ENCODE measurements around the gene A4GALT.
"Not testable (repeated sequence)": the region's sequence is repeated elsewhere in the genome, so short reads cannot be mapped to it uniquely, and the experiment has no call there.

Gene A4GALT

GRCh38 chr22:42758931-42759629, 38.4 kb upstream of the A4GALT start:
- H3K4me1 ChIP-seq (ENCODE audit: control insufficient read depth, insufficient read depth, low read length): no peaks in the 10 kb centered on the region
- no peak overlapping the region for H3K27ac ChIP-seq (ENCODE audit: low read length)
- no peak overlapping the region for H3K4me3 ChIP-seq (ENCODE audit: low read length in 2 of 2)
- H3K9ac ChIP-seq (ENCODE audit: low read length in 2 of 2): no peak overlapping the region
- no peaks in the 10 kb centered on the region for H3K27me3 ChIP-seq (ENCODE audit: control insufficient read depth in 1 of 2, insufficient read depth in 2 of 2, low read length in 2 of 2)
- H3K9me3 ChIP-seq (ENCODE audit: control insufficient read depth in 2 of 2, low read length in 2 of 2): no peaks in the 10 kb centered on the region
- no peaks in the 10 kb centered on the region for H3K36me3 ChIP-seq (ENCODE audit: control insufficient read depth in 2 of 2, insufficient read depth in 2 of 2, low read length in 2 of 2)

- H3K4me3 ChIP-seq (ENCODE audit: low read length in 2 of 2); H3K36me3 ChIP-seq (ENCODE audit: control insufficient read depth in 2 of 2, insufficient read depth in 2 of 2, low read length in 2 of 2); H3K9ac ChIP-seq (ENCODE audit: low read length in 2 of 2); H3K9me3 ChIP-seq (ENCODE audit: control insufficient read depth in 2 of 2, low read length in 2 of 2); H3K4me1 ChIP-seq (ENCODE audit: control insufficient read depth, insufficient read depth, low read length); H3K27ac ChIP-seq (ENCODE audit: low read length); H3K27me3 ChIP-seq (ENCODE audit: control insufficient read depth in 1 of 2, insufficient read depth in 2 of 2, low read length in 2 of 2): not testable (repeated sequence)
These were observed 34.9 kb upstream of the A4GALT start for GRCh38 chr22:42755553-42755952.

- H3K4me3 ChIP-seq (ENCODE audit: low read length in 2 of 2); H3K4me1 ChIP-seq (ENCODE audit: control insufficient read depth, insufficient read depth, low read length); H3K9me3 ChIP-seq (ENCODE audit: control insufficient read depth in 2 of 2, low read length in 2 of 2); H3K9ac ChIP-seq (ENCODE audit: low read length in 2 of 2); H3K27ac ChIP-seq (ENCODE audit: low read length); H3K36me3 ChIP-seq (ENCODE audit: control insufficient read depth in 2 of 2, insufficient read depth in 2 of 2, low read length in 2 of 2); H3K27me3 ChIP-seq (ENCODE audit: control insufficient read depth in 1 of 2, insufficient read depth in 2 of 2, low read length in 2 of 2): not testable (repeated sequence)
These were observed 34.5 kb upstream of the A4GALT start for GRCh38 chr22:42755121-42755520.

GRCh38 chr22:42754658-42755057, 34.0 kb upstream of the A4GALT start:
- H3K4me3 ChIP-seq (ENCODE audit: low read length in 2 of 2): no peak overlapping the region
- H3K27me3 ChIP-seq (ENCODE audit: control insufficient read depth in 1 of 2, insufficient read depth in 2 of 2, low read length in 2 of 2): no peaks in the 10 kb centered on the region
- peaks cover 7% of the 10 kb centered on the region for H3K4me1 ChIP-seq (ENCODE audit: control insufficient read depth, insufficient read depth, low read length)
- no peaks in the 10 kb centered on the region for H3K9me3 ChIP-seq (ENCODE audit: control insufficient read depth in 2 of 2, low read length in 2 of 2)
- no peaks in the 10 kb centered on the region for H3K36me3 ChIP-seq (ENCODE audit: control insufficient read depth in 2 of 2, insufficient read depth in 2 of 2, low read length in 2 of 2)
- H3K9ac ChIP-seq (ENCODE audit: low read length in 2 of 2): no peak overlapping the region
- no peak overlapping the region for H3K27ac ChIP-seq (ENCODE audit: low read length)

- H3K36me3 ChIP-seq (ENCODE audit: control insufficient read depth in 2 of 2, insufficient read depth in 2 of 2, low read length in 2 of 2): no peaks in the 10 kb centered on the region
- no peaks in the 10 kb centered on the region for H3K9me3 ChIP-seq (ENCODE audit: control insufficient read depth in 2 of 2, low read length in 2 of 2)
- no peak overlapping the region for H3K4me3 ChIP-seq (ENCODE audit: low read length in 2 of 2)
- H3K27ac ChIP-seq (ENCODE audit: low read length): no peak overlapping the region
- peaks cover 7% of the 10 kb centered on the region for H3K4me1 ChIP-seq (ENCODE audit: control insufficient read depth, insufficient read depth, low read length)
- no peaks in the 10 kb centered on the region for H3K27me3 ChIP-seq (ENCODE audit: control insufficient read depth in 1 of 2, insufficient read depth in 2 of 2, low read length in 2 of 2)
- H3K9ac ChIP-seq (ENCODE audit: low read length in 2 of 2): no peak overlapping the region
These were observed 32.2 kb upstream of the A4GALT start for GRCh38 chr22:42752912-42753311.

GRCh38 chr22:42752230-42752746, 31.6 kb upstream of the A4GALT start:
- no peaks in the 10 kb centered on the region for H3K36me3 ChIP-seq (ENCODE audit: control insufficient read depth in 2 of 2, insufficient read depth in 2 of 2, low read length in 2 of 2)
- H3K4me3 ChIP-seq (ENCODE audit: low read length in 2 of 2): no peak overlapping the region
- H3K9ac ChIP-seq (ENCODE audit: low read length in 2 of 2): no peak overlapping the region
- no peaks in the 10 kb centered on the region for H3K27me3 ChIP-seq (ENCODE audit: control insufficient read depth in 1 of 2, insufficient read depth in 2 of 2, low read length in 2 of 2)
- H3K4me1 ChIP-seq (ENCODE audit: control insufficient read depth, insufficient read depth, low read length): peaks cover 7% of the 10 kb centered on the region
- no peaks in the 10 kb centered on the region for H3K9me3 ChIP-seq (ENCODE audit: control insufficient read depth in 2 of 2, low read length in 2 of 2)
- H3K27ac ChIP-seq (ENCODE audit: low read length): peak overlapping the region; percentile 2

- not testable (repeated sequence) for H3K27ac ChIP-seq (ENCODE audit: low read length); H3K9ac ChIP-seq (ENCODE audit: low read length in 2 of 2); H3K9me3 ChIP-seq (ENCODE audit: control insufficient read depth in 2 of 2, low read length in 2 of 2); H3K4me1 ChIP-seq (ENCODE audit: control insufficient read depth, insufficient read depth, low read length); H3K4me3 ChIP-seq (ENCODE audit: low read length in 2 of 2); H3K36me3 ChIP-seq (ENCODE audit: control insufficient read depth in 2 of 2, insufficient read depth in 2 of 2, low read length in 2 of 2); H3K27me3 ChIP-seq (ENCODE audit: control insufficient read depth in 1 of 2, insufficient read depth in 2 of 2, low read length in 2 of 2)
These were observed 29.8 kb upstream of the A4GALT start for GRCh38 chr22:42750421-42750820.

- Histone ChIP-seq H3K9ac (ENCODE audit: low read length in 2 of 2) (no peak overlapping the region), H3K27ac (ENCODE audit: low read length) (peak overlapping the region; percentile 11), H3K9me3 (ENCODE audit: control insufficient read depth in 2 of 2, low read length in 2 of 2) (no peaks in the 10 kb centered on the region), H3K4me3 (ENCODE audit: low read length in 2 of 2) (no peak overlapping the region), H3K36me3 (ENCODE audit: control insufficient read depth in 2 of 2, insufficient read depth in 2 of 2, low read length in 2 of 2) (no peaks in the 10 kb centered on the region), H3K4me1 (ENCODE audit: control insufficient read depth, insufficient read depth, low read length) (peaks cover 16% of the 10 kb centered on the region), H3K27me3 (ENCODE audit: control insufficient read depth in 1 of 2, insufficient read depth in 2 of 2, low read length in 2 of 2) (no peaks in the 10 kb centered on the region)
These were observed 27.2 kb upstream of the A4GALT start for GRCh38 chr22:42747701-42748513.

- Histone ChIP-seq H3K27ac (ENCODE audit: low read length) (no peak overlapping the region), H3K9me3 (ENCODE audit: control insufficient read depth in 2 of 2, low read length in 2 of 2) (no peaks in the 10 kb centered on the region), H3K4me3 (ENCODE audit: low read length in 2 of 2) (no peak overlapping the region), H3K9ac (ENCODE audit: low read length in 2 of 2) (no peak overlapping the region), H3K4me1 (ENCODE audit: control insufficient read depth, insufficient read depth, low read length) (peaks cover 10% of the 10 kb centered on the region), H3K36me3 (ENCODE audit: control insufficient read depth in 2 of 2, insufficient read depth in 2 of 2, low read length in 2 of 2) (no peaks in the 10 kb centered on the region), H3K27me3 (ENCODE audit: control insufficient read depth in 1 of 2, insufficient read depth in 2 of 2, low read length in 2 of 2) (no peaks in the 10 kb centered on the region)
These were observed 24.4 kb upstream of the A4GALT start for GRCh38 chr22:42745118-42745517.

GRCh38 chr22:42743501-42743991, 22.9 kb upstream of the A4GALT start:
- Histone ChIP-seq H3K4me3 (ENCODE audit: low read length in 2 of 2) (no peak overlapping the region), H3K9ac (ENCODE audit: low read length in 2 of 2) (no peak overlapping the region), H3K27me3 (ENCODE audit: control insufficient read depth in 1 of 2, insufficient read depth in 2 of 2, low read length in 2 of 2) (no peaks in the 10 kb centered on the region), H3K27ac (ENCODE audit: low read length) (peak overlapping the region; percentile 73), H3K9me3 (ENCODE audit: control insufficient read depth in 2 of 2, low read length in 2 of 2) (no peaks in the 10 kb centered on the region), H3K36me3 (ENCODE audit: control insufficient read depth in 2 of 2, insufficient read depth in 2 of 2, low read length in 2 of 2) (no peaks in the 10 kb centered on the region), H3K4me1 (ENCODE audit: control insufficient read depth, insufficient read depth, low read length) (peaks cover 10% of the 10 kb centered on the region)

GRCh38 chr22:42742940-42743339, 22.3 kb upstream of the A4GALT start:
- no peaks in the 10 kb centered on the region for H3K36me3 ChIP-seq (ENCODE audit: control insufficient read depth in 2 of 2, insufficient read depth in 2 of 2, low read length in 2 of 2)
- no peak overlapping the region for H3K4me3 ChIP-seq (ENCODE audit: low read length in 2 of 2)
- no peak overlapping the region for H3K9ac ChIP-seq (ENCODE audit: low read length in 2 of 2)
- H3K27ac ChIP-seq (ENCODE audit: low read length): peak overlapping the region; percentile 73
- peaks cover 10% of the 10 kb centered on the region for H3K4me1 ChIP-seq (ENCODE audit: control insufficient read depth, insufficient read depth, low read length)
- no peaks in the 10 kb centered on the region for H3K27me3 ChIP-seq (ENCODE audit: control insufficient read depth in 1 of 2, insufficient read depth in 2 of 2, low read length in 2 of 2)
- no peaks in the 10 kb centered on the region for H3K9me3 ChIP-seq (ENCODE audit: control insufficient read depth in 2 of 2, low read length in 2 of 2)

Measured in stomach smooth muscle (tissue), 2 donors.